ENCODE results near the gene MSANTD2.

The MSANTD2 gene

DNA sequence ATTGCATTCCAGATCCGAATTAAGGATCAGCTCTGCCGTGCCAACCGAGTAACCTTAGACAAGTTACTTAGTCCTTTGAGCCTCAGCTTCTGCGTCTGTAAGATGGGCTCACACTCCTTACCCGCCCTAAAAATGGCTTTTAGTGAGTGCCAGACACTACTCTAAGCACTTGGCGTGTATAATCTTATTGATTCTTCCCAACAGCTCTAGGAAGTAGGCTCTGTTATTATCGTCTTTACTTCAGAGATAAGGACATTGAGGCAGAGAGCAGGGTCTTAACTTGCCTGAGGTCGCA is 43.4 kb upstream of the MSANTD2 start:
- H3K27me3 ChIP-seq (ENCODE audit: control insufficient read depth, low read length): peaks cover 98% of the 10 kb centered on the region
- TF ChIP-seq EZH2phosphoT487 (IDR thresholded peaks at IDR 0.05; ENCODE audit: borderline replicate concordance, low read length) (no peak), CTCF (IDR thresholded peaks at IDR 0.05; ENCODE audit: low read depth, low read length, poor library complexity, severe bottlenecking) (no peak)

DNA sequence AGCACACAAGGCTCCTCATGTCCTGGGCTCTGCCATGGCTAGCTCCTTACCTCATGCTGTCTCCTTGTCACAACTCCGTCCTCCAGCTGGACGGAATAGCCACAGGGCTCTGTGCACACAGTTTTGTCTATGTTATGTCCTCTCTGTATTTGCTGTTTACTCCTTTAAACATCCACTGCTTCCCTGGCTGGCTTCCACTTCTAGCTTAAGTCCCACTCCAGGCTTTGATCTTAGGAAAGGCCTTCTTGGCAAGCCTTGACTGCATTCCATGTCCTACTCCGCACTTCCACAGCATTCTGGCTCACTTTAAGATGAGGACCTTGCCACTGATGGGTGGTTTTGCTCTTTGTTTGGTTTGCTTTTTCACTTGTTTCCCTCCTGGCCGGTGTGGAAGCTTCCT is 42.1 kb upstream of the MSANTD2 start:
- no peak for TF ChIP-seq EZH2phosphoT487 (IDR thresholded peaks at IDR 0.05; ENCODE audit: borderline replicate concordance, low read length)
- Histone ChIP-seq H3K4me2 (ENCODE audit: low read length) (no peak overlapping the region), H3K4me3 (ENCODE audit: low read length) (no peak overlapping the region), H3K9me2 (replicated peaks; ENCODE audit: control insufficient read depth, low read length) (no peaks in the 10 kb centered on the region), H3K9me3 (ENCODE audit: control insufficient read depth, insufficient read depth, low read length) (no peaks in the 10 kb centered on the region), H3K36me3 (ENCODE audit: control insufficient read depth, low read length) (no peaks in the 10 kb centered on the region), H3K79me2 (ENCODE audit: control insufficient read depth, low read length) (no peaks in the 10 kb centered on the region), H3K4me1 (ENCODE audit: control insufficient read depth, low read length) (peaks cover 2% of the 10 kb centered on the region), H3K27me3 (ENCODE audit: control insufficient read depth, low read length) (peaks cover 90% of the 10 kb centered on the region), H3F3A (ENCODE audit: control insufficient read depth, insufficient read depth) (no peaks in the 10 kb centered on the region), H3K27ac (ENCODE audit: low read depth, low read length) (no peak overlapping the region), H4K20me1 (ENCODE audit: control insufficient read depth, insufficient read depth, low read depth, low read length) (no peaks in the 10 kb centered on the region)

More for the DNA sequence above, 43.4 kb upstream of the MSANTD2 start:
- no peaks in the 10 kb centered on the region for H3F3A ChIP-seq (ENCODE audit: control insufficient read depth, insufficient read depth)
- H3K4me2 ChIP-seq (ENCODE audit: low read length): no peak overlapping the region
- H3K4me3 ChIP-seq (ENCODE audit: low read length): no peak overlapping the region
- H3K79me2 ChIP-seq (ENCODE audit: control insufficient read depth, low read length): no peaks in the 10 kb centered on the region
- no peaks in the 10 kb centered on the region for H3K9me3 ChIP-seq (ENCODE audit: control insufficient read depth, insufficient read depth, low read length)
- no peaks in the 10 kb centered on the region for H3K9me2 ChIP-seq (replicated peaks; ENCODE audit: control insufficient read depth, low read length)
- H3K4me1 ChIP-seq (ENCODE audit: control insufficient read depth, low read length): no peaks in the 10 kb centered on the region
- no peaks in the 10 kb centered on the region for H4K20me1 ChIP-seq (ENCODE audit: control insufficient read depth, insufficient read depth, low read depth, low read length)
- no peaks in the 10 kb centered on the region for H3K36me3 ChIP-seq (ENCODE audit: control insufficient read depth, low read length)
- no peak overlapping the region for H3K27ac ChIP-seq (ENCODE audit: low read depth, low read length)

DNA sequence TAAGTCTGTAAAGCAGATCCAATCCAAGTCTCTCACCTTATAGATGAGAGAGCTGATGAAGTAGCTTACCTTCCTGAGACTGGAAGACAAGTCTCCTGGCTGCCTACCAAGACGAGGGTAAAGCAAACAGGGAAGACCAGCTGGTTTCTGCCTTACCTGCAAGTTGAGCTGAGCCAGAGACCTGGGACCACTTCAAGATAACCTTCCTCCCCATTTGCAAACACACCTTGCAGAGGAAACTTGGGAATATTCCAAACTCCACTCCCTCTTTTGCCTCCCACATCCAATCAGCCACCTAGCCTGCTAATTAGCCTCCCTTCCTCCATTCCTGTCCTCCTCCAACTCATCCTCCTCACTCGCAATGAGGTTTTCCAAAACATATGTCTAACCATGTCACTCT is 41.6 kb upstream of the MSANTD2 start:
- H3K9me3 ChIP-seq (ENCODE audit: control insufficient read depth, insufficient read depth, low read length): no peaks in the 10 kb centered on the region
- no peak overlapping the region for H3K4me3 ChIP-seq (ENCODE audit: low read length)
- H3K4me2 ChIP-seq (ENCODE audit: low read length): no peak overlapping the region
- H3K9me2 ChIP-seq (replicated peaks; ENCODE audit: control insufficient read depth, low read length): no peaks in the 10 kb centered on the region
- peaks cover 6% of the 10 kb centered on the region for H3K4me1 ChIP-seq (ENCODE audit: control insufficient read depth, low read length)
- H3K27me3 ChIP-seq (ENCODE audit: control insufficient read depth, low read length): peaks cover 86% of the 10 kb centered on the region
- H3K79me2 ChIP-seq (ENCODE audit: control insufficient read depth, low read length): no peaks in the 10 kb centered on the region
- no peaks in the 10 kb centered on the region for H3K36me3 ChIP-seq (ENCODE audit: control insufficient read depth, low read length)
- 0 out of 2 replicates have a peak, but pooled peaks cover 2% of the 10 kb centered on the region for H3F3A ChIP-seq (ENCODE audit: control insufficient read depth, insufficient read depth)
- no peaks in the 10 kb centered on the region for H4K20me1 ChIP-seq (ENCODE audit: control insufficient read depth, insufficient read depth, low read depth, low read length)
- TF ChIP-seq CTCF (IDR thresholded peaks at IDR 0.05; ENCODE audit: low read depth, low read length, poor library complexity, severe bottlenecking) (no peak), EZH2phosphoT487 (IDR thresholded peaks at IDR 0.05; ENCODE audit: borderline replicate concordance, low read length) (no peak)
- H3K27ac ChIP-seq (ENCODE audit: low read depth, low read length): no peak overlapping the region

GRCh38 chr11:124841201-124841600 is 41.0 kb upstream of the MSANTD2 start:
- no peaks in the 10 kb centered on the region for H3K36me3 ChIP-seq (ENCODE audit: control insufficient read depth, low read length)
- TF ChIP-seq CTCF (IDR thresholded peaks at IDR 0.05; ENCODE audit: low read depth, low read length, poor library complexity, severe bottlenecking): no peak
- TF ChIP-seq EZH2phosphoT487 (IDR thresholded peaks at IDR 0.05; ENCODE audit: borderline replicate concordance, low read length): no peak
- H3K79me2 ChIP-seq (ENCODE audit: control insufficient read depth, low read length): no peaks in the 10 kb centered on the region
- H3K4me2 ChIP-seq (ENCODE audit: low read length): no peak overlapping the region
- no peaks in the 10 kb centered on the region for H3K9me3 ChIP-seq (ENCODE audit: control insufficient read depth, insufficient read depth, low read length)
- no peaks in the 10 kb centered on the region for H3K9me2 ChIP-seq (replicated peaks; ENCODE audit: control insufficient read depth, low read length)
- H3K4me3 ChIP-seq (ENCODE audit: low read length): no peak overlapping the region
- 0 out of 2 replicates have a peak, but pooled peaks cover 2% of the 10 kb centered on the region for H3F3A ChIP-seq (ENCODE audit: control insufficient read depth, insufficient read depth)
- no peak overlapping the region for H3K27ac ChIP-seq (ENCODE audit: low read depth, low read length)
- peaks cover 79% of the 10 kb centered on the region for H3K27me3 ChIP-seq (ENCODE audit: control insufficient read depth, low read length)
- peaks cover 12% of the 10 kb centered on the region for H3K4me1 ChIP-seq (ENCODE audit: control insufficient read depth, low read length)
- H4K20me1 ChIP-seq (ENCODE audit: control insufficient read depth, insufficient read depth, low read depth, low read length): no peaks in the 10 kb centered on the region

Data from DOHH2 (cell line).